GM12865 (cell line): Measurements from ENCODE around the gene MYOZ1.

ENCODE experiments used
- DNase-seq: peaks from one replicate; pipeline ENCODE4 v3.0.0; 2010; ENCODE audit warnings: low read depth
- H3K4me3 ChIP-seq: 2 replicates; pipeline ENCODE4 v1.5.1; 2011; ENCODE audit warnings: mild to moderate bottlenecking, low read depth, low read length, control low read depth
- CTCF ChIP-seq: IDR thresholded peaks from 2 replicates; pipeline ENCODE4 v1.5.1; 2011; ENCODE audit warnings: low read length, control low read depth, low read depth, inconsistent platforms; ENCODE audit not compliant: insufficient read depth; ENCODE audit errors: missing control alignments

The MYOZ1 gene

GRCh38 chr10:73643362-73643761, 2.1 kb upstream of the MYOZ1 start:
- no peak for DNase-seq
- no peak overlapping the region for H3K4me3 ChIP-seq
- no peak for TF ChIP-seq CTCF

DNA sequence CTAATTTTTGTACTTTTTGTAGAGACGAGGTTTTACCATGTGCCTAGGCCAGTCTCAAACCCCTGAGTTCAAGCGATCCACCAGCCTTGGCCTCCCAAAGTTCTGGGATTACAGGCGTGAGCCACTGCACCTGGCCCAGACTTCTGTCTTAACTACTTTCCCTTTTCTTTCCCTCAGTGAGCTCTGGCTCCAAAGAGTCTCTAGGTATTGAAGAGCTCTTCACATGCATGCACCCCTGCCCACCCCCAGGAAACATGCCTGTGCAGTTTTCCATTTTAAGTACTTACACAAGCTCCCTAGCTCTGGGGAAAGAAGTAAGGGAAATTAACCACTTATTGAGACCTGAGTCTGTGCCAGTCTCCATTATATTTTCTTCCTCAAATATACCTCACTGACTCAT, 2.0 kb downstream of the MYOZ1 start:
- no peak for DNase-seq
- H3K4me3 ChIP-seq, result no peak overlapping the region
- no peak for TF ChIP-seq CTCF

DNA sequence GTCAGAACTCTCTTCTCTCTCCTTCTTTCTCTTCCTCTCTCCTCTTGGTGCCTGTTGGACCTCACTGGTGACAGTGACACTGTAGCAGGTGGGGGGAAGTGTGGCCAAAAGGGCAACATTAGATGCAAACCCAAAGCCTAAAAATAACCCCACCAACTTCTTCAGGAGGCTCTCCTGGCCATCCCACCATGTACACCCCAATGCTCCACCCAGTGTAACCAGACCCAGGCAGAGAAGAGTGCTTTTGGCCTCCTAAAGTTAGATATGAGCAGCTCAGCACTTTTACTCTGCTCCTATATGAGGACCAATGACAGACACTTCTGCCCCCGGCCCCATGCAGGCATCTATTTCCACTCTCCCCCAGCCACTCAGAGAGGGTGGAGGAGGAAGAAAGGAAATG, 5.5 kb downstream of the MYOZ1 start:
- H3K4me3 ChIP-seq, result no peak overlapping the region
- no peak for DNase-seq
- TF ChIP-seq CTCF, result no peak

DNA sequence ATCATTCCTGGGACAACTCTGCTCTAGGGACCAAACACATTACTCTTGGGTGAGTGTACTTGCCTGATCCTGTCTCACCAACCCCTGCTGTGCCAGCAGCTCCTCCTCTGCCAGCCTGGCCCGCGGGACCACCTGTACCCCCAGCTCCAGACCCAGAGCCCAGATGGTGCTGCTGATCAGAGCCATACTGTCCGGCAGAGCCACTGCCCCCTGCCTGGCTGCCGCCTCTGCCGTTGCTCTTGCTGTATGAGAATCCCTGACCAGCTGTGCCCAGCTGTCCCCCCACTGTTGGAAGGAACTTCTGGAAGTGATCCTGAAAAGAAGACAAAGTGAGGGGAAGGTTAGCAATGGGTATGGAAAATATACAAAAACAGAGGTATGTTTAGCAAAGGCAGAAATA, 6.9 kb downstream of the MYOZ1 start:
- TF ChIP-seq CTCF, result no peak
- no peak overlapping the region for H3K4me3 ChIP-seq
- DNase-seq, result no peak

- TF ChIP-seq CTCF, result no peak
- no peak overlapping the region for H3K4me3 ChIP-seq
- no peak for DNase-seq
Measured at GRCh38 chr10:73629165-73629564, 12.1 kb downstream of the MYOZ1 start.

GRCh38 chr10:73628405-73628804, 12.9 kb downstream of the MYOZ1 start:
- H3K4me3 ChIP-seq, result no peak overlapping the region
- TF ChIP-seq CTCF, result no peak
- DNase-seq, result no peak

DNA sequence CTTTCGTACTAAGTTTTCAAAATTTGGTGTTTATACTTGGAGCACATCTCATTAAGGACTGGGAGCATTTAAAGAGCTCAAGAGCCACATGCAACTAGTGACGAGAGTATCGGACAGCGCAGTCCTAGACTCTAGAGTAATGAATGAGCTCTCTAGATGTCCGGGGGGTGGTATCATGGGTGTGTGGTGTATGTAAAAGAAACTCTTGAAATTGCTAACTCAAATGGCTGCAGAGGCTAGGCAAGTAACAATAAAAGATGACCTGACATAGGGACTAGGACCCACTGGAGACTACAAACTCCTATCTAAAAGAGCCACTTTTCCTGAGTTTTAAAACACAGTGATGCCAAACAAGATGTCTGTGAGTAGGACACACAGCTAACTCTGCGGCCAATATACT, 14.0 kb downstream of the MYOZ1 start:
- DNase-seq, result no peak
- no peak for TF ChIP-seq CTCF
- H3K4me3 ChIP-seq, result no peak overlapping the region
